Liver (tissue), 9 donors: ENCODE data around the gene ZRANB1. TPM values are rescaled to one million over a fixed set of nuclear protein-coding genes. Genes with fewer than 3 reads are reported as not detected.

Experiments used
- DNase-seq: peaks from one replicate; pipeline ENCODE4 v3.0.0-alpha.2; 2017; ENCODE audit warnings: low spot score
- H3K27ac ChIP-seq, 2 donors: one replicate each; pipeline ENCODE4 v1.7.0; 2013; ENCODE audit warnings: inconsistent platforms in 2 of 2, low read length in 2 of 2, control low read depth in 1 of 2, low read depth in 1 of 2, mild to moderate bottlenecking in 1 of 2
- H3K27me3 ChIP-seq, 4 donors: one replicate each; pipeline versions ENCODE4 v1.6.1 to v1.7.0; 2013; ENCODE audit warnings: low read length in 3 of 4, inconsistent platforms in 1 of 4, mild to moderate bottlenecking in 1 of 4, moderate library complexity in 1 of 4; ENCODE audit not compliant: control insufficient read depth in 4 of 4, insufficient read depth in 4 of 4
- H3K36me3 ChIP-seq, 4 donors: one replicate each; pipeline versions ENCODE4 v1.6.1 to v1.7.0; 2013; ENCODE audit warnings: low read length in 3 of 4, mild to moderate bottlenecking in 3 of 4, low read depth in 1 of 4, moderate library complexity in 1 of 4; ENCODE audit not compliant: control insufficient read depth in 4 of 4, insufficient read depth in 3 of 4
- H3K4me1 ChIP-seq, 4 donors: one replicate each; pipeline versions ENCODE4 v1.6.1 to v1.7.0; 2013; ENCODE audit warnings: low read length in 3 of 4, mild to moderate bottlenecking in 3 of 4, moderate library complexity in 1 of 4; ENCODE audit not compliant: control insufficient read depth in 4 of 4, insufficient read depth in 4 of 4
- H3K4me3 ChIP-seq, 3 donors: one replicate each; pipeline versions ENCODE4 v1.6.1 to v1.7.0; 2013; ENCODE audit warnings: low read length in 3 of 3, control low read depth in 1 of 3, low read depth in 1 of 3, mild to moderate bottlenecking in 1 of 3
- H3K9ac ChIP-seq, 2 donors: one replicate each; pipeline ENCODE4 v1.7.0; 2013; ENCODE audit warnings: low read length in 2 of 2, mild to moderate bottlenecking in 2 of 2, moderate library complexity in 2 of 2, control low read depth in 1 of 2, low read depth in 1 of 2
- H3K9me3 ChIP-seq, 4 donors: one replicate each; pipeline versions ENCODE4 v1.6.1 to v1.7.0; 2013; ENCODE audit warnings: low read length in 3 of 4; ENCODE audit not compliant: control insufficient read depth in 4 of 4
- EGR1 ChIP-seq, 2 donors: IDR thresholded peaks; 2 replicates each; pipeline ENCODE4 v1.6.1; 2016 to 2018; ENCODE audit warnings: antibody characterized with exemption in 2 of 2, low read depth in 2 of 2
- FOXA1 ChIP-seq: IDR thresholded peaks from 2 replicates; pipeline ENCODE4 v1.6.1; 2016; ENCODE audit warnings: antibody characterized with exemption
- FOXA2 ChIP-seq: IDR thresholded peaks from 2 replicates; pipeline ENCODE4 v1.6.1; 2016; ENCODE audit warnings: antibody characterized with exemption
- GABPA ChIP-seq, 2 donors: IDR thresholded peaks in 1 of 2; conservative IDR thresholded peaks in 1 of 2; 2 replicates each; pipeline ENCODE4 v1.6.1; 2016; ENCODE audit warnings: antibody characterized with exemption in 2 of 2, mild to moderate bottlenecking in 1 of 2, moderate library complexity in 1 of 2
- HNF4A ChIP-seq, 2 donors: conservative IDR thresholded peaks; 2 replicates each; pipeline ENCODE4 v1.6.1; 2016; ENCODE audit warnings: antibody characterized with exemption in 2 of 2, mild to moderate bottlenecking in 2 of 2
- HNF4G ChIP-seq: IDR thresholded peaks from 2 replicates; pipeline ENCODE4 v1.6.1; 2016; ENCODE audit warnings: antibody characterized with exemption
- JUND ChIP-seq, 2 donors: IDR thresholded peaks; 2 replicates each; pipeline ENCODE4 v1.6.1; 2016; ENCODE audit warnings: antibody characterized with exemption in 2 of 2
- NR2F2 ChIP-seq: IDR thresholded peaks from 2 replicates; pipeline ENCODE4 v1.6.1; 2016; ENCODE audit warnings: antibody characterized with exemption
- RAD21 ChIP-seq, 2 donors: IDR thresholded peaks; 2 replicates each; pipeline ENCODE4 v1.6.1; 2016; ENCODE audit warnings: antibody characterized with exemption in 2 of 2, mild to moderate bottlenecking in 2 of 2
- RXRA ChIP-seq, 2 donors: IDR thresholded peaks; 2 replicates each; pipeline ENCODE4 v1.6.1; 2017 to 2018; ENCODE audit warnings: antibody characterized with exemption in 2 of 2, mild to moderate bottlenecking in 1 of 2
- SP1 ChIP-seq: IDR thresholded peaks from 2 replicates; pipeline ENCODE4 v1.6.1; 2018; ENCODE audit warnings: antibody characterized with exemption, mild to moderate bottlenecking
- TAF1 ChIP-seq: conservative IDR thresholded peaks from 2 replicates; pipeline ENCODE4 v1.6.1; 2016; ENCODE audit warnings: antibody characterized with exemption, mild to moderate bottlenecking
- YY1 ChIP-seq: IDR thresholded peaks from 2 replicates; pipeline ENCODE4 v1.6.1; 2016; ENCODE audit warnings: antibody characterized with exemption, mild to moderate bottlenecking
- WGBS: extraction: QIAGEN DNeasy Blood & Tissue Kit; methylation state at CpG from one replicate; pipeline ENCODE4 v1.1.7; 2013; 5-methylcytosine and 5-hydroxymethylcytosine counted together
- polyA plus RNA-seq, 2 donors: library from polyadenylated mRNA; stranded (reverse) in 1 of 2; unstranded in 1 of 2; fragments of 200-250 nt in 1 of 2; fragments of >200 nt in 1 of 2; fragmentation: Nextera tagmentation in 1 of 2; extraction: Ambion mirVana in 1 of 2; gene quantifications; one replicate each; pipeline versions ENCODE4 v1.2.1 to v1.2.3, GENCODE V29; 2013 to 2015
- total RNA-seq, 2 donors: library from RNA; depleted of rRNA; stranded (reverse); fragments of >200 nt; gene quantifications; one replicate each; pipeline ENCODE4 v1.2.3, GENCODE V29; 2014
- TF ChIP-seq, protein P1 (sequence below): IDR thresholded peaks from 2 replicates; pipeline ENCODE4 v1.6.1; 2016; ENCODE audit warnings: antibody characterized with exemption
- TF ChIP-seq, protein P2 (sequence below): IDR thresholded peaks from 2 replicates; pipeline ENCODE4 v1.6.1; 2016; ENCODE audit warnings: antibody characterized with exemption
- TF ChIP-seq, protein P3 (sequence below): IDR thresholded peaks from 2 replicates; pipeline ENCODE4 v1.6.1; 2016; ENCODE audit warnings: antibody characterized with exemption
- TF ChIP-seq, protein P4 (sequence below): fragments of 150-350 bp; IDR thresholded peaks from 2 replicates; pipeline ENCODE4 v1.5.1; 2017; ENCODE audit warnings: improper control_type of control experiment, low read depth, low read length; ENCODE audit not compliant: missing input control
- TF ChIP-seq, protein P5 (sequence below): IDR thresholded peaks from 2 replicates; pipeline ENCODE4 v1.6.1; 2016; ENCODE audit warnings: antibody characterized with exemption, mild to moderate bottlenecking
- donor health status: healthy.
- donor health status: healthy.
- donor health status: healthy.
- donor health status: healthy.
- donor health status: healthy.

The ZRANB1 gene
- total and polyA plus RNA-seq, 4 donors, result 6.2 to 32.5 (median 14.4) TPM

DNA sequence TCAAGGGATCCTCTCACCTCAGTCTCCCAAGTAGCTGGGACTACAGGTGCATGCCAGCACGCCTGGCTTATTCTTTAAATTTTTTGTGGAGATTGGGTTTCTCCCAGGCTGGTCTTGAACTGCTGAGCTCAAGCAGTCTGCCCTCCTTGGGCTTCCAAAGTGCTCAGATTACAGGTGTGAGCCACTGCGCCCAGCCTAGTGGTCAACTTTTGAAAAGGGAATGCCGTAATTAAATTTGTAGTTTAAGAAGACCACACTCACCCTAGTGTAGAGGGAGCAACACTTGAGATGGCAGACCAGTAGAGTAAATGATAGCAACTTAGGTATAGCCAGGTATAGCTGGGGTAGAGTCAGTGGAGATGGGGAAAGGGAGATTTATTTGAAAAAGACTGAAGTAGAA is 17.6 kb downstream of the ZRANB1 start:
- H3K36me3 ChIP-seq, result no peaks in the 10 kb centered on the region
- TF ChIP-seq, protein P1, sequence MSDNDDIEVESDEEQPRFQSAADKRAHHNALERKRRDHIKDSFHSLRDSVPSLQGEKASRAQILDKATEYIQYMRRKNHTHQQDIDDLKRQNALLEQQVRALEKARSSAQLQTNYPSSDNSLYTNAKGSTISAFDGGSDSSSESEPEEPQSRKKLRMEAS, result no peak
- TF ChIP-seq YY1, result no peak
- 98% methylated on average over 3 of the region's 3 CpGs for WGBS
- H3K9ac ChIP-seq, result no peak overlapping the region
- no peak overlapping the region for H3K27ac ChIP-seq
- no peaks in the 10 kb centered on the region for H3K9me3 ChIP-seq
- H3K27me3 ChIP-seq, result no peaks in the 10 kb centered on the region
- H3K4me3 ChIP-seq, result no peak overlapping the region
- no peak for DNase-seq
- peaks cover 15 to 26% (median 16%) of the 10 kb centered on the region in 4 donors for H3K4me1 ChIP-seq

DNA sequence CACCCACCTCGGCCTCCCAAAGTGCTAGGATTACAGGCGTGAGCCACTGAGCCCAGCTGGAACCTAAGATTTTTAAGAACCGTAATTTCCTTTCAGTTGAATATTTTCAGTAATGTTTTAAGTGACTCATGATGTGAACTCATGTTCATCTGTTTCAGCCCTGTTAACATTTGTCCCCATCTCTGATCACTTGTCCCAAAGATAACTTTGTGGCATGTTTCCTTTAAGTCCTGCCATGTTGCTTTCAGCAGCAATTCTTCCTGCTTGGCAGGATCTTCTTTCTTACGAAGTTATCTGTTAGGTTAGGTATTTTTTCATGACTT is 19.3 kb downstream of the ZRANB1 start:
- no peaks in the 10 kb centered on the region for H3K9me3 ChIP-seq
- DNase-seq, result no peak
- WGBS, result 77% methylated on average over 4 of the region's 4 CpGs
- H3K36me3 ChIP-seq, result no peaks in the 10 kb centered on the region
- no peak overlapping the region for H3K27ac ChIP-seq
- TF ChIP-seq, protein P2, sequence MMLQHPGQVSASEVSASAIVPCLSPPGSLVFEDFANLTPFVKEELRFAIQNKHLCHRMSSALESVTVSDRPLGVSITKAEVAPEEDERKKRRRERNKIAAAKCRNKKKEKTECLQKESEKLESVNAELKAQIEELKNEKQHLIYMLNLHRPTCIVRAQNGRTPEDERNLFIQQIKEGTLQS, result no peak
- TF ChIP-seq HNF4G, result no peak
- TF ChIP-seq, protein P3, sequence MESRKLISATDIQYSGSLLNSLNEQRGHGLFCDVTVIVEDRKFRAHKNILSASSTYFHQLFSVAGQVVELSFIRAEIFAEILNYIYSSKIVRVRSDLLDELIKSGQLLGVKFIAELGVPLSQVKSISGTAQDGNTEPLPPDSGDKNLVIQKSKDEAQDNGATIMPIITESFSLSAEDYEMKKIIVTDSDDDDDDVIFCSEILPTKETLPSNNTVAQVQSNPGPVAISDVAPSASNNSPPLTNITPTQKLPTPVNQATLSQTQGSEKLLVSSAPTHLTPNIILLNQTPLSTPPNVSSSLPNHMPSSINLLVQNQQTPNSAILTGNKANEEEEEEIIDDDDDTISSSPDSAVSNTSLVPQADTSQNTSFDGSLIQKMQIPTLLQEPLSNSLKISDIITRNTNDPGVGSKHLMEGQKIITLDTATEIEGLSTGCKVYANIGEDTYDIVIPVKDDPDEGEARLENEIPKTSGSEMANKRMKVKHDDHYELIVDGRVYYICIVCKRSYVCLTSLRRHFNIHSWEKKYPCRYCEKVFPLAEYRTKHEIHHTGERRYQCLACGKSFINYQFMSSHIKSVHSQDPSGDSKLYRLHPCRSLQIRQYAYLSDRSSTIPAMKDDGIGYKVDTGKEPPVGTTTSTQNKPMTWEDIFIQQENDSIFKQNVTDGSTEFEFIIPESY, result no peak
- TF ChIP-seq, protein P4, sequence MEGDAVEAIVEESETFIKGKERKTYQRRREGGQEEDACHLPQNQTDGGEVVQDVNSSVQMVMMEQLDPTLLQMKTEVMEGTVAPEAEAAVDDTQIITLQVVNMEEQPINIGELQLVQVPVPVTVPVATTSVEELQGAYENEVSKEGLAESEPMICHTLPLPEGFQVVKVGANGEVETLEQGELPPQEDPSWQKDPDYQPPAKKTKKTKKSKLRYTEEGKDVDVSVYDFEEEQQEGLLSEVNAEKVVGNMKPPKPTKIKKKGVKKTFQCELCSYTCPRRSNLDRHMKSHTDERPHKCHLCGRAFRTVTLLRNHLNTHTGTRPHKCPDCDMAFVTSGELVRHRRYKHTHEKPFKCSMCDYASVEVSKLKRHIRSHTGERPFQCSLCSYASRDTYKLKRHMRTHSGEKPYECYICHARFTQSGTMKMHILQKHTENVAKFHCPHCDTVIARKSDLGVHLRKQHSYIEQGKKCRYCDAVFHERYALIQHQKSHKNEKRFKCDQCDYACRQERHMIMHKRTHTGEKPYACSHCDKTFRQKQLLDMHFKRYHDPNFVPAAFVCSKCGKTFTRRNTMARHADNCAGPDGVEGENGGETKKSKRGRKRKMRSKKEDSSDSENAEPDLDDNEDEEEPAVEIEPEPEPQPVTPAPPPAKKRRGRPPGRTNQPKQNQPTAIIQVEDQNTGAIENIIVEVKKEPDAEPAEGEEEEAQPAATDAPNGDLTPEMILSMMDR, result no peak
- TF ChIP-seq NR2F2, result no peak
- TF ChIP-seq TAF1, result no peak
- no peak for TF ChIP-seq GABPA (IDR thresholded peaks at IDR 0.05 in 1 of 2, conservative IDR thresholded peaks at IDR 0.05 in 1 of 2)
- TF ChIP-seq EGR1 (IDR thresholded peaks at IDR 0.05; ENCODE audit: low read depth in 2 of 2), result no peak
- TF ChIP-seq FOXA1, result no peak
- TF ChIP-seq JUND (IDR thresholded peaks at IDR 0.05), result no peak
- TF ChIP-seq, protein P1, result no peak
- no peak for TF ChIP-seq FOXA2
- TF ChIP-seq YY1, result no peak
- TF ChIP-seq, protein P5, sequence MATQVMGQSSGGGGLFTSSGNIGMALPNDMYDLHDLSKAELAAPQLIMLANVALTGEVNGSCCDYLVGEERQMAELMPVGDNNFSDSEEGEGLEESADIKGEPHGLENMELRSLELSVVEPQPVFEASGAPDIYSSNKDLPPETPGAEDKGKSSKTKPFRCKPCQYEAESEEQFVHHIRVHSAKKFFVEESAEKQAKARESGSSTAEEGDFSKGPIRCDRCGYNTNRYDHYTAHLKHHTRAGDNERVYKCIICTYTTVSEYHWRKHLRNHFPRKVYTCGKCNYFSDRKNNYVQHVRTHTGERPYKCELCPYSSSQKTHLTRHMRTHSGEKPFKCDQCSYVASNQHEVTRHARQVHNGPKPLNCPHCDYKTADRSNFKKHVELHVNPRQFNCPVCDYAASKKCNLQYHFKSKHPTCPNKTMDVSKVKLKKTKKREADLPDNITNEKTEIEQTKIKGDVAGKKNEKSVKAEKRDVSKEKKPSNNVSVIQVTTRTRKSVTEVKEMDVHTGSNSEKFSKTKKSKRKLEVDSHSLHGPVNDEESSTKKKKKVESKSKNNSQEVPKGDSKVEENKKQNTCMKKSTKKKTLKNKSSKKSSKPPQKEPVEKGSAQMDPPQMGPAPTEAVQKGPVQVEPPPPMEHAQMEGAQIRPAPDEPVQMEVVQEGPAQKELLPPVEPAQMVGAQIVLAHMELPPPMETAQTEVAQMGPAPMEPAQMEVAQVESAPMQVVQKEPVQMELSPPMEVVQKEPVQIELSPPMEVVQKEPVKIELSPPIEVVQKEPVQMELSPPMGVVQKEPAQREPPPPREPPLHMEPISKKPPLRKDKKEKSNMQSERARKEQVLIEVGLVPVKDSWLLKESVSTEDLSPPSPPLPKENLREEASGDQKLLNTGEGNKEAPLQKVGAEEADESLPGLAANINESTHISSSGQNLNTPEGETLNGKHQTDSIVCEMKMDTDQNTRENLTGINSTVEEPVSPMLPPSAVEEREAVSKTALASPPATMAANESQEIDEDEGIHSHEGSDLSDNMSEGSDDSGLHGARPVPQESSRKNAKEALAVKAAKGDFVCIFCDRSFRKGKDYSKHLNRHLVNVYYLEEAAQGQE, result no peak
- TF ChIP-seq HNF4A (conservative IDR thresholded peaks at IDR 0.05), result no peak
- no peak for TF ChIP-seq RXRA (IDR thresholded peaks at IDR 0.05)
- no peak for TF ChIP-seq RAD21 (IDR thresholded peaks at IDR 0.05)
- no peak for TF ChIP-seq SP1
- no peak overlapping the region for H3K4me3 ChIP-seq
- H3K4me1 ChIP-seq, result peaks cover 5 to 15% (median 11%) of the 10 kb centered on the region in 4 donors
- no peaks in the 10 kb centered on the region for H3K27me3 ChIP-seq
- H3K9ac ChIP-seq, result no peak overlapping the region
